SIG-M5 treated with dmso at 0.1 percent for 504 hours (cell line): Measurements from ENCODE around the gene ZNF740.
A peak's percentile ranks its signal among the peaks of the same experiment; 100 is the strongest.

Experiments
- DNase-seq: peaks from one replicate; lab custom pipeline; 2025; ENCODE audit not compliant: unreplicated experiment; lab: John Stamatoyannopoulos, UW

Gene ZNF740

GRCh38 chr12:53225635-53226424 lies 45.3 kb downstream of the ZNF740 start:
- DNase-seq: no peak

DNA sequence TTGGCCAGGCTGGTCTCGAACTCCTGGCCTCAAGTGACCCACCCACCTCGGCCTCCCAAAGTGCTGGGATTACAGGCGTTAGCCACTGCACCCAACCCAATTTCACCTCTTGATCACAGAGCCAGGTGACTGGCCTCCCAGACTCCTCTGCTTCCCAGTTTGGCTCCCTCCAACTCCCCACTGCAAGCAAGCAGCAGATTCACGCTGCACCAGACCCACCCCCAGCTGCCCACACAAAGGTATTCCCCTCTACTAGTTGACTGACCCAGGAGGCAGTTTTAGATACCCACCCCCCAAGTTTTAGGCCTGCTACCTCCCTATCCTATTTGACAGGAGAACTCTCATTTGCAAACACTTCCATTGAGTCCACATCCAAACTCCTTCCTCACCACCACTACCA lies 46.3 kb downstream of the ZNF740 start:
- no peak for DNase-seq

- no peak for DNase-seq
Measured at GRCh38 chr12:53227341-53227740, 46.8 kb downstream of the ZNF740 start.

DNA sequence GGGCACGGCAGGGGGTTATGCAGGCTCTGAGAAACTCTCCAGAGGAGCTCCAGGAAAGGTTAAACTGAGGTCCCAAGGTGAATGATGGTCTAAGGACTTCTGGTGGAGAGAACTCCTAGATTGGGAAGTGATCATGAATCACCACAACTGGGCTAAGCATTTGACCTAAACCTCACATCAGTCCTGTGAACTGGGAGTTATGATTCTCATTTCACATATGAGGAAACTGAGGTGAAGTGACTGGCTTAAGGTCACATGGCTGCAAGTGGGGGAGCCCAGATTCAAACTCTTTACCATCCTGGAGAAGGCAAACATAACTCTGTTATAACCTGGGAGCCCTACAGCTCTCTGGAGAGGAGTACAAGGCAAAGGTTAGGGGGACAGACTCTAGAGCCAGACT lies 47.3 kb downstream of the ZNF740 start:
- DNase-seq: no peak

DNA sequence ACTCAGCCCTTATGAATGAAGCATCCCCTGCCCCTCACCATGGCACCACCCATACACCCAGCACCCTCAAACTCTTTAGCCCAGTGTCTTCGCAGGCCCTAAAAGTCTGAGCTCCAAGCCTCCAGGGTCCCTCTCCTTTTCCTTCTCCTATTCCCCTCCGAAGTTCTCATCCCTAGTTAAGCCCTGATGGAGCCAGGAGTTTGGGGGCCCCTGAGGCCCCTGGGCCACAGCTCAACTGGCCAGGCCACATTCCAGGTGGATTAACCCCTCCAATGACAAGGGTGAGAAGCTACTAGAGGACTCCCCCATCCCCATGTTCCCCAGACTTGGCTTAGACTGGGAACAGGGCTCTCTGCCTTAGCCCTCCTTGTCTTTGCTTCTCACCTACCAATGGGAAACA lies 48.9 kb downstream of the ZNF740 start:
- no peak for DNase-seq

GRCh38 chr12:53230108-53230845 lies 49.8 kb downstream of the ZNF740 start:
- DNase-seq: peak; percentile 56

GRCh38 chr12:53231671-53231920 lies 51.1 kb downstream of the ZNF740 start:
- DNase-seq: no peak

DNA sequence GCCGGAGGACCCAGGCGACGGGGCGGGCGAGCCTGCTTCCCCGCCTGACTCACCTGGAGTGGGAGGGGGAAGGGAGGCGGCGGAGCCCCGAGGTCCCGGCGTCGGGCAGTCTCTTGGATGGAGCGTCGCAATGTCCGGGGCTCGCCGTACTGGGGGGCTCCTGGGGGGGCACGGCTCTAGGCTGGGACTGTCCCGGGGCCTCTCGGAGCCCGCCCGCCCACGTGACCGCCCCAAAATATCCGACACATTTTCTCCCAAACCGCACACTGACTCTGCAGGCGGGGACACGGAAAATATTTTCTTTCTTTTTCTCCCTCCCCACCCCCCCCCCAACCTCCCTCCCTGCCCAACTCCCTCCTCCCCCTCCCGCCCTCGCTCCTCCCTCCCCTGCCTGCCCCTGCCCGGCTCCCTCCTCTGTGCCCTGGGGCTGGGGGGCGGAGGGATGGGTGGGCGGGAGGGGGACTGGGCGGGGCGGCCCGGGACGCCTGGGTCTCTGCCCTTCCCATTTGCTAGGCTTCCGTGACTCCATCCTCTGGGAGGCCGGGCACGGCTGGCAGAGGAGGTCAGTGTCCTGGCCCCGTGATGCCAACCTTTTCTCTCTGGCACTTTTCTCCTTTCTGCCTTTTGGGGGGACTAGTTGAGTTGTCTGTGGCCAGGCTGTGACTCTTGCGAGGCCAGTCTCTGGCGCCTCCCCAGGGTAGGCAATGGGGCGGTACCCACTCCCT lies 51.6 kb downstream of the ZNF740 start, which contains the start of gene RARG:
TSS of gene RARG (minus strand) at position 289 of the 725 bp plus-strand sequence. CDS start 4,664 bp downstream, outside the sequence.
- DNase-seq: peak; percentile 67

DNA sequence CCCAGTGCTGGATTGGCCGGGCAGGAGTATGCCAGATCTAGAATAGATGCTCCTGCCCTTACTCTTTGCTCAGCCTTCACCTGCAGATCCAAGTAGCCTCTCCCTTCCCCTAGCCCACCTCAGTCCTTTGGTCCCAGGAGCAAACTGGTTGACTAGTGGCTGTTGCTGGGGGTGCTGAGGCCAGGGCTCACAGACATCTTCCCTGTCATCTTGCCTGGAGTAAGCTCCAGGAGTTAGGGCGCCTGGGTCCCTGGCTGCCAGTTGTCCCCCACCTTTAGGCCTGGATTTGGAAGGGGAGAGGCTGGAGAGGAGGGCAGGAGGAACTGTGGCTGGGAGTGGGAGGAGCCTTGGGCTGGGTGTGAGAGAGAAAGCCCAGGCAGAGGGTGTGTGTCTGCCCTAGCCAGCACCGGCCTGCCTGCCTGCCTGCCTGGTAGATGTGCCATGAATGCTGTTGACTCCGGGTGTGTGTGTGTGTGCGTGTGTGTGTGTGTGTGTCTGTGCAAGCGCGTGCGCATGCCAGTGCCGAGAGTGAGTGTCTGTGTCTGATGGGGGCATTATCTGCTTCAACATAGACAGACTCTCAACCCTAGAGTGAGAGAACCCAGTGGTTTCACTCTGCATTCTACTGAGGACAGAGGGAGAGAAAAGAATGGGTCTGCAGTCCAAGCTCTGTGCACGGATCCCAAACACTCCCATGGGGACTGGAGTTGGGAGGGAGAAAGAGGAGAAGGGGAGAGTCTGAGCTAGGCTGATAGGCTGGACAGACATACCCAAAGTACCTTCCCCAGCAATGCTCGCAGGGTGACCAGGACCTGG lies 52.3 kb downstream of the ZNF740 start:
- peak; percentile 62 for DNase-seq

DNA sequence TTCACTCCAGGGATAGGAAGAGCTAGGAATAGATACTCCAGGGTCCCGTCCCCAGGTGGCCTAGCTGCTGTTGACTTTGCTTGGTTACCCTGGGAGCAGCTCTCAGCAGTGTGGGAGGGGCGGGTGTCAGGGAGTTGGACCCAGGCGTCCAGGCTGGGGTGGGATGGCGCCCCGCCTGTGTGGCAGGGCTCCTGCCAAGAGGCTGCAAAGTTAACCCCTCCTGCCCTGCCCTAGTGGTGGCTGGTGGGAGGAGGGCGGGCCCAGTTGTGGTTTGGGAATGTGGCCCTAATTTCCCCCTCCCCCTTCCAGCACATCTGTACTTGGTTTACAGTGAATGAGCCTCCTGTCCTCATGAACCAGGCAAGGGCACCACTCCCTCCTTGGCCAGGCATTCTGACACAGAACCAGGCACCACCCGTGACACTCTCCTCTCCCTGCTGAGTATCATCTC lies 53.2 kb downstream of the ZNF740 start:
- no peak for DNase-seq

- no peak for DNase-seq
Measured at GRCh38 chr12:53234271-53234914, 53.9 kb downstream of the ZNF740 start.

DNA sequence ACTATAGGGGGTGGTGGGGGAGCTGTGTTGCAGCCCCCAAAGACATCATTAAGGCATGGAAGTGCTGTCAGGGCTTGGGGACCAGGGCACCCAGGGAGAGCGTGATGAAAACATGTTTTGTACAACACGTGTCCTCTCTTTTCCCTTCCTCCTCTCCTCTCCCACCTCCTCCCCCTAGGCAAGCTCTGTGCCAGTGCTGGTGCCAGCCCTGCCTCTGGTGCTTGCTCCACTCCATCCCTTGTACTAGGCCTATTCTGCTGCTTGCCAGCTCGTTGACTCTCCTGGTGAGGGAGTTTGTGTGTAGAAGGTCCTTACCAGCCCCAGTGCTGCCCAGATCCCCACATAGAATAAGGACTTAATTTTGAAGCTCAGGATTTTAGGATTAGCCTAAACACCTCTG lies 54.6 kb downstream of the ZNF740 start:
- no peak for DNase-seq

GRCh38 chr12:53235742-53236442 lies 55.4 kb downstream of the ZNF740 start:
- DNase-seq: no peak

GRCh38 chr12:53236443-53237111 lies 56.1 kb downstream of the ZNF740 start:
- no peak for DNase-seq

DNA sequence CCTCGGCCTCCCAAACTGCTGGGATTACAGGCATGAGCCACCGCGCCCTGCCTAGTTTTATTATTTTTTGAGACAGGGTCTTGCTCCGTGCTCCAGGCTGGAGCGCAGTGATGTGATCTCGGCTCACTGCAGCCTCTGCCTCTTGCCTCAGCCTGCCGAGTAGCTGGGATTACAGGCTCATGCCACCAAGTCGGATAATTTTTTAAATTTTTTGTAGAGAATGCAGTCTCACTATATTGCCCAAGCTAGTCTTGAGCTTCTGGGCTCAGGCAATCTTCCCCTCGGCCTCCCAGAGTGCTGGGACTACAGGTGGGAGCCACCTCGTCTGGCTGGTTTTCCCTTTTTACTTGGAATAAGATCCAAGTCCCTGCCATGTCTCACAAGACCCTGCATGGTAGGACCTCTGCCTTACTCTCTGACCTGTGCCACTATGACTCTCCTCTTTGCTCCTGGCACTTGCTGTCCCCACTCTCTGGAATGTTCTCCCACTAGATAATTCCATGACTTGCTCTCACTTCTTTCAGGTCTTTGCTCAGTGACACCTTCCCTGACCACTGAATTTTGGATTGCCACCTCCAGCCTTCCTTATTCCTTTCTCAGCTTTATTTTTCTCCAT lies 59.2 kb downstream of the ZNF740 start:
- DNase-seq: no peak

DNA sequence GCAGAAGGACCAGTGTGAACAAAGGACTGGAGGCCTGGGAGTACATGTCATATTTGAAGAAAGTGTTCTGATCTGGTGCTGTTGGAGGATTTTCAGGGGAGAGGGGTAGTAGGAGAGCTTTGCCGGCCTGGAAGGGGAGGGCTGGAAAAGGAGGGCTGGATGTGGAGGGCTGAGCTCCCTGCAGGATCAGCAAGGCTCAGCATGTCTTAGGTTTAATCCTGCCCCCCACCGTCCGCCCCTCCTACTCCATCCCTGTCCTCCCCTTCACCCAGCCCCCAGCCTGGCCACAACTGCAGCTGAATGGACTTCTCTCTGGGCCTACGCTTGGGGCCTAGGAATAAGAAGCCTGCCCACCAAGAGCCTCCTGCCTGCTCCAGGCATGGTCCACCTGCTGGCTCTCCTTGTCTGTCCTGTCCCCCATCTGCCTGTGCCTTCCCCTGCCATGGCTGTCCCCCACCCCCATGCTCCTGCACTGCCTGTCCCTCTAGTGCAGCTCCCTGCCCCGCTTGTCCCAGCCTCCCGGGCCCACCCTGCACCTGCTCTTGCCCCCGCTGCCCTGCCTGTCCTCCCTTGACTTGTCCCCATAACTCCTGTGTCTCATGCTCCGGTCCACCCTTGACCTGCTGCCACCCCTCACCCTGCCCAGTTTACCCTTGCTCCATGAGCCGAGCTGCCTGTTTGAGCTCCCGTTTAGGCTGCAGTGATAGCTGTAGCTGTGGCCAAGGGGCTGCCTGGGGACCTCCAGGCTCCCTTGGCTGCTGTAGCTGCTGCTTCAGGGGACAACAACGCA lies 61.3 kb downstream of the ZNF740 start:
- DNase-seq: no peak

- DNase-seq: peak; percentile 44
Measured at GRCh38 chr12:53244337-53244736, 63.8 kb downstream of the ZNF740 start.
